Activated CD8-positive, alpha-beta T cell treated with anti-CD3 and anti-CD28 coated beads for 36 hours (primary cell): ENCODE data around the gene DRC1. TPM values are rescaled to one million over a fixed set of nuclear protein-coding genes. Genes with fewer than 3 reads are reported as not detected.

ENCODE experiments used
- ATAC-seq: fragments of 200-7000 bp; cut with Tn5 transposase; one replicate; pipeline ENCODE4 v1.10.0; 2021; ENCODE audit warnings: mild to moderate bottlenecking, moderate library complexity
- CTCF ChIA-PET: fragments of 350-600 bp; sonication (Branson Sonifier 250); formaldehyde crosslinking; loops from one replicate; lab custom pipeline; 2021; ENCODE audit warnings: antibody characterized with exemption; lab: Charles Lee
- POLR2A ChIA-PET: fragments of 350-600 bp; sonication (Branson Sonifier 250); formaldehyde crosslinking; loops from one replicate; lab custom pipeline; 2021; ENCODE audit warnings: antibody characterized with exemption; lab: Charles Lee
- DNase-seq: peaks from one replicate; pipeline ENCODE4 v3.0.0-alpha.2; 2020
- H3K27ac Mint-ChIP-seq: one replicate; pipeline ENCODE4 v1.8.0; 2021; ENCODE audit warnings: mild to moderate bottlenecking, mixed read lengths
- H3K27me3 Mint-ChIP-seq: one replicate; pipeline ENCODE4 v1.8.0; 2021; ENCODE audit warnings: mixed read lengths
- H3K36me3 Mint-ChIP-seq: one replicate; pipeline ENCODE4 v1.8.0; 2021; ENCODE audit warnings: low read depth, mixed read lengths
- H3K4me1 Mint-ChIP-seq: one replicate; pipeline ENCODE4 v1.8.0; 2021; ENCODE audit warnings: low read depth, mixed read lengths
- H3K4me3 Mint-ChIP-seq: one replicate; pipeline ENCODE4 v1.8.0; 2021; ENCODE audit warnings: mild to moderate bottlenecking, moderate library complexity, mixed read lengths
- H3K9me3 Mint-ChIP-seq: one replicate; pipeline ENCODE4 v1.8.0; 2021; ENCODE audit warnings: mixed read lengths
- CTCF ChIP-seq: fragments of 200-600 bp; IDR thresholded peaks from one replicate; pipeline ENCODE4 v1.8.0; 2022; ENCODE audit warnings: antibody characterized with exemption, mild to moderate bottlenecking
- intact Hi-C: fragments of 100-400 bp; cut with micrococcal nuclease; formaldehyde crosslinking; loops from one replicate; pipeline ENCODE4 v1.10.0; 2022
- total RNA-seq, 2 experiments: library from RNA; stranded (reverse); gene quantifications; one replicate each; pipeline ENCODE4 v1.2.3, GENCODE V29; 2021

The DRC1 gene
- total RNA-seq, 2 experiments from 2014 or later = not detected

GRCh38 chr2:26409785-26410184, 8.1 kb downstream of the DRC1 start:
- Mint-ChIP-seq H3K27me3 (peaks cover 13% of the 10 kb centered on the region), H3K4me1 (peaks cover 8% of the 10 kb centered on the region), H3K27ac (no peak overlapping the region), H3K36me3 (no peaks in the 10 kb centered on the region), H3K4me3 (no peak overlapping the region), H3K9me3 (no peaks in the 10 kb centered on the region)
- DNase-seq (no peak), ATAC-seq (no peak)
- CTCF ChIA-PET = no interaction called here
- POLR2A ChIA-PET = interaction anchor here (0.9 kb wide), 1 partner anchor 14 kb away, joined by 4 read pairs; no protein-coding TSS in a partner anchor
- no peak for TF ChIP-seq CTCF
- intact Hi-C loops = no loop called here

GRCh38 chr2:26410764-26411243, 9.1 kb downstream of the DRC1 start:
- no peak for TF ChIP-seq CTCF
- H3K4me3 Mint-ChIP-seq = no peak overlapping the region
- ChIA-PET POLR2A (no interaction called here), CTCF (no interaction called here)
- H3K27ac Mint-ChIP-seq = no peak overlapping the region
- DNase-seq (no peak), ATAC-seq (no peak)
- no peaks in the 10 kb centered on the region for H3K9me3 Mint-ChIP-seq
- intact Hi-C loops = no loop called here
- H3K27me3 Mint-ChIP-seq = peaks cover 11% of the 10 kb centered on the region
- no peaks in the 10 kb centered on the region for H3K36me3 Mint-ChIP-seq
- peaks cover 8% of the 10 kb centered on the region for H3K4me1 Mint-ChIP-seq

GRCh38 chr2:26411419-26411818, 9.7 kb downstream of the DRC1 start:
- intact Hi-C loops = no loop called here
- TF ChIP-seq CTCF = no peak
- Mint-ChIP-seq H3K9me3 (no peaks in the 10 kb centered on the region), H3K4me3 (no peak overlapping the region), H3K4me1 (peaks cover 8% of the 10 kb centered on the region), H3K27me3 (peaks cover 11% of the 10 kb centered on the region), H3K27ac (no peak overlapping the region), H3K36me3 (no peaks in the 10 kb centered on the region)
- ChIA-PET POLR2A (interaction anchor here (0.6 kb wide), 1 partner anchor 65 kb away, joined by 3 read pairs; the partner anchor contains the start of gene ADGRF3), CTCF (no interaction called here)
- DNase-seq (no peak), ATAC-seq (no peak)

GRCh38 chr2:26412091-26412673, 10.5 kb downstream of the DRC1 start:
- H3K4me1 Mint-ChIP-seq = peaks cover 8% of the 10 kb centered on the region
- peak overlapping the region; percentile 33 for H3K4me3 Mint-ChIP-seq
- H3K27me3 Mint-ChIP-seq = peaks cover 8% of the 10 kb centered on the region
- H3K9me3 Mint-ChIP-seq = no peaks in the 10 kb centered on the region
- ChIA-PET CTCF (no interaction called here), POLR2A (interaction anchor here (0.6 kb wide), 1 partner anchor 66 kb away, joined by 3 read pairs; the partner anchor contains the start of gene ADGRF3)
- intact Hi-C loops = no loop called here
- DNase-seq = peak; percentile 21
- no peak for TF ChIP-seq CTCF
- peak; percentile 64 for ATAC-seq
- no peak overlapping the region for H3K27ac Mint-ChIP-seq
- H3K36me3 Mint-ChIP-seq = no peaks in the 10 kb centered on the region

- H3K36me3 Mint-ChIP-seq = no peaks in the 10 kb centered on the region
- H3K9me3 Mint-ChIP-seq = no peaks in the 10 kb centered on the region
- ChIA-PET POLR2A (interaction anchor here (0.8 kb wide), 1 partner anchor 34 kb away, joined by 3 read pairs; no protein-coding TSS in a partner anchor), CTCF (interaction anchor here (1.5 kb wide), 1 partner anchor 26 kb away, joined by 3 read pairs; no protein-coding TSS in a partner anchor)
- H3K27ac Mint-ChIP-seq = no peak overlapping the region
- intact Hi-C loops = no loop called here
- H3K4me3 Mint-ChIP-seq = no peak overlapping the region
- no peak for TF ChIP-seq CTCF
- DNase-seq = no peak
- H3K4me1 Mint-ChIP-seq = peaks cover 8% of the 10 kb centered on the region
- no peak for ATAC-seq
- H3K27me3 Mint-ChIP-seq = no peaks in the 10 kb centered on the region
These were observed 12.6 kb downstream of the DRC1 start for GRCh38 chr2:26414311-26414710.
